Activated naive CD4-positive, alpha-beta T cell treated with anti-CD3 and anti-CD28 coated beads, Interleukin-2, amount 10 ng/mL, durations not matched to agents 7 days and 5 days (primary cell): ENCODE data around the gene ANKLE2.

Source experiments
- CTCF ChIA-PET: fragments of 350-600 bp; sonication (Branson Sonifier 250); formaldehyde crosslinking; loops from one replicate; lab custom pipeline; 2021; ENCODE audit warnings: antibody characterized with exemption; lab: Charles Lee
- DNase-seq: peaks from one replicate; pipeline ENCODE4 v3.0.0-alpha.2; 2020
- H3K27ac Mint-ChIP-seq: one replicate; pipeline ENCODE4 v1.8.0; 2021; ENCODE audit warnings: mild to moderate bottlenecking, moderate library complexity, mixed read lengths
- H3K27me3 Mint-ChIP-seq: one replicate; pipeline ENCODE4 v1.8.0; 2021; ENCODE audit warnings: mild to moderate bottlenecking, mixed read lengths
- H3K36me3 Mint-ChIP-seq: one replicate; pipeline ENCODE4 v1.8.0; 2021; ENCODE audit warnings: mixed read lengths
- H3K4me1 Mint-ChIP-seq: one replicate; pipeline ENCODE4 v1.8.0; 2021; ENCODE audit warnings: mixed read lengths
- H3K4me3 Mint-ChIP-seq: one replicate; pipeline ENCODE4 v1.8.0; 2021; ENCODE audit warnings: mild to moderate bottlenecking, moderate library complexity, mixed read lengths
- H3K9me3 Mint-ChIP-seq: one replicate; pipeline ENCODE4 v1.8.0; 2021; ENCODE audit warnings: mixed read lengths

ANKLE2 gene

GRCh38 chr12:132687211-132688164, 74.1 kb downstream of the ANKLE2 start, which contains the start of the genes POLE and PXMP2:
POLE (minus strand) TSS chr12:132687342; CDS start chr12:132687315, 27 bp downstream.
PXMP2 (plus strand) TSS chr12:132687587; CDS start chr12:132687671, 84 bp downstream.
- peak; percentile 98 for DNase-seq
- no peaks in the 10 kb centered on the region for H3K27me3 Mint-ChIP-seq
- H3K36me3 Mint-ChIP-seq = peaks cover 32% of the 10 kb centered on the region
- no peaks in the 10 kb centered on the region for H3K9me3 Mint-ChIP-seq
- peak within 1 kb of the TSS; percentile 90 for H3K27ac Mint-ChIP-seq
- peaks cover 30% of the 10 kb centered on the region for H3K4me1 Mint-ChIP-seq
- CTCF ChIA-PET = no interaction called here
- peak within 1 kb of the TSS; percentile 85 for H3K4me3 Mint-ChIP-seq

DNA sequence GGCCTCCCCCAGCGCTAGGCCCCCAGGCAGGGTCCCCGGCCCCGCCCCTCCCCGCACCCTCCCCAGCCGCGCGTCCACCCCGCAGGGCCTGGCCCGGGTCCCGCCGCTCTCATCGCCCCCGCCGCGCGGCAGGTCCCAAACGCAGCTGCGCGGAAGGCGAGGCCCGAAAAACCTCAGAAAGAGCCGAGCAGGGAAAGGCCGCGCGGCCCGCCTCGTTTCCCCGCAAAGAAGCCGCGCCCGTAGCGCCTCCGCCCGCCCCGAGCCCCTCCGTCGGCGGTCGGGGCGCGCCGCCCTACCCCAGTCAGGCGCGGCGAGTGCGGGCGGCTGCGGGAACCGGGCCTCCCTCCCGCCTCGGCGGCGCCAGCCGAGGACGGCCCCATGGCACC, 74.8 kb downstream of the ANKLE2 start:
- Mint-ChIP-seq H3K27ac (peak overlapping the region; percentile 72), H3K36me3 (peaks cover 31% of the 10 kb centered on the region), H3K27me3 (no peaks in the 10 kb centered on the region), H3K4me1 (peaks cover 30% of the 10 kb centered on the region), H3K9me3 (no peaks in the 10 kb centered on the region), H3K4me3 (peak overlapping the region; percentile 85)
- DNase-seq = no peak
- CTCF ChIA-PET = no interaction called here

DNA sequence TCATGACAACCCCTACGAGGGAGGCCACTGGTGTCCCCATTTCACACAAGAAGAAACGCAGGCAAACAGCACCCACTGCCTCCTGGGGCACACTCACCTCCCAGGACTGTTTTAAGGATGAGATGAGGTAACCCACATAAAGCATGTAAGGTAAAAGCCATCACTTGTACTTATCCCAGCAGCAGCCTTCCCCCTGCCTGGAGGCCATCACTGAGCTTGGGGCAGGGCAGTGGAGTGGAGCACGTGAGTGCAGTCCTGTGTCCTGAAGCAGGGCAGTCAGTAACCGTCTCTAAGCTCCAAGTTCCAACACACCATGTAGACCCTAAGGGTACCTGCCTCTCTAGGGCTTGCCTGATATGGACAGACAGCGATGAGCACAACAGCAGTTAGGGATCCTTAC, 76.2 kb downstream of the ANKLE2 start:
- CTCF ChIA-PET = interaction anchor here (0.6 kb wide), 2 partner anchors 130 to 237 kb away, joined by 3 read pairs; no protein-coding TSS in a partner anchor
- Mint-ChIP-seq H3K27ac (peak overlapping the region; percentile 60), H3K36me3 (peaks cover 33% of the 10 kb centered on the region), H3K4me1 (peaks cover 30% of the 10 kb centered on the region), H3K27me3 (no peaks in the 10 kb centered on the region), H3K9me3 (no peaks in the 10 kb centered on the region), H3K4me3 (peak overlapping the region; percentile 85)
- no peak for DNase-seq

DNA sequence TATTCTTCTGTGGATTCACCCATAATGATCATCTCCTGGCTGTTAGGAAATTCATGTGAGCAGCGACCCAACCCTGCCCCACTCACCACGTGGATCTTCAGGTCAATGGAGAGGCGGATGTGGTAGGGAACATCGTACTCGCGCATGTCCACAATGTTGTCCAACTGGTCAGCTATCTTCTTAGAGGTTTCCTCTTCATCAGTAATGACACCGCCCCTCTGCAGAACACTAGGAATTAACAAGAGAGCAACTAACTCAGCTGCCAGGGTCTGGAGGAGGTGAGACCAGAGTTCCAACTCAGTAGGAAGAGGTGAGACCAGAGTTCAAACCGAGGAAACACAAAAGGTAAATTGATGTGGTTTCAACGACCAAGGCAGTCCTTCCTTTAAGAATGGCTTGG, 84.1 kb downstream of the ANKLE2 start:
- Mint-ChIP-seq H3K9me3 (no peaks in the 10 kb centered on the region), H3K27ac (no peak overlapping the region), H3K4me1 (peaks cover 6% of the 10 kb centered on the region), H3K4me3 (no peak overlapping the region), H3K36me3 (peaks cover 61% of the 10 kb centered on the region), H3K27me3 (no peaks in the 10 kb centered on the region)
- no peak for DNase-seq
- CTCF ChIA-PET = no interaction called here

DNA sequence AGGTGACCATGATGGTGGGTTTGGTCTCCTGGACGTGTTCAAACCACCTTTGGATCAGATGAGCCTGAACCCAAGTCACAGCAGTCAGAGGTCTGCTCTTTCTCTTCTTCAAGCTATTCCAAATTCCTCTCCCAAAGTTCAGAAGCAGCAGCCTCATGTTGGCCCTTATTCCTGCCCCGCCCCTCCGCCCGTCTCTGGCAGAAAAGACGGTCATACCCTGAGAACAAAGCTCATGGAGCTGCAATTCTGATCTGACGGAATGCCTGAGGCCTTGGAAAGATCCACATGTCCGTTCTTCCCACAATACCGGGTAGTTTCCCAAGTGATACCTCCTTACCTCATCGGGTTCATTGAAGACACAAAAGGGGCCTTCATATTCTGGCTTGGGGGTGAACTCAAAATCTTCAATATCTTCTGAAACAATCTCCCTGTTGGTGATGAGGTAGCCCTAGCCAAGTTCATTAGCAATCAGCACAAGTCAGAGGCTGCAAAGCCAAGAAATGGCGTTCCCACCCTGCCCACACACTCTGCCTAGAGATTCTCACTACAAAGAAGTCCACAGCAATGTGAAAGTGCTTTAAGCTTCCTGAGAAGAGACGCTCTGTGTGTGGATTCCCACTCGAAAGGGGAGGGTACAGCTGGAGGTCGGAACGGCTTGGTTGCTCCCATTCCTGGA, 85.7 kb downstream of the ANKLE2 start:
- no peaks in the 10 kb centered on the region for H3K27me3 Mint-ChIP-seq
- H3K4me3 Mint-ChIP-seq = no peak overlapping the region
- H3K36me3 Mint-ChIP-seq = peaks cover 62% of the 10 kb centered on the region
- no peaks in the 10 kb centered on the region for H3K9me3 Mint-ChIP-seq
- CTCF ChIA-PET = interaction anchor here (0.9 kb wide), 1 partner anchor 37 kb away, joined by 3 read pairs; no protein-coding TSS in a partner anchor
- H3K27ac Mint-ChIP-seq = peak overlapping the region; percentile 67
- DNase-seq = no peak
- peaks cover 13% of the 10 kb centered on the region for H3K4me1 Mint-ChIP-seq
